CD4-positive, alpha-beta T cell (primary cell): ENCODE measurements around the gene RXFP2. TPM values are rescaled to one million over a fixed set of nuclear protein-coding genes. Genes with fewer than 3 reads are reported as not detected.
A peak's percentile ranks its signal among the peaks of the same experiment; 100 is the strongest.

Experiments used
- ATAC-seq: fragments of 200-7000 bp; cut with Tn5 transposase; one replicate; pipeline ENCODE4 v1.10.0; 2022; ENCODE audit warnings: mild to moderate bottlenecking; ENCODE audit not compliant: poor library complexity
- CTCF ChIA-PET: fragments of 350-600 bp; sonication (Branson Sonifier 250); formaldehyde crosslinking; loops from one replicate; lab custom pipeline; 2021; ENCODE audit warnings: antibody characterized with exemption, inconsistent platforms; lab: Charles Lee
- POLR2A ChIA-PET: fragments of 350-600 bp; sonication (Branson Sonifier 250); formaldehyde crosslinking; loops from one replicate; lab custom pipeline; 2021; ENCODE audit warnings: antibody characterized with exemption, inconsistent platforms; lab: Charles Lee
- DNase-seq, 14 experiments: peaks; one replicate each; pipeline ENCODE4 v3.0.0-alpha.2; 2013 to 2020; ENCODE audit warnings: mixed read lengths in 2 of 14
- H3K27ac ChIP-seq, 2 donors: one replicate each; pipeline versions ENCODE4 v1.5.1 to v1.7.0; 2013; ENCODE audit warnings: low read length in 2 of 2, low read depth in 1 of 2, mild to moderate bottlenecking in 1 of 2
- H3K27me3 ChIP-seq, 2 experiments: 1 replicate in 1 of 2; 2 replicates in 1 of 2; pipeline versions ENCODE4 v1.6.1 to v1.7.0; 2013; ENCODE audit warnings: low read length in 2 of 2, control low read depth in 1 of 2, mild to moderate bottlenecking in 1 of 2, moderate library complexity in 1 of 2; ENCODE audit not compliant: insufficient read depth in 2 of 2, control insufficient read depth in 1 of 2
- H3K36me3 ChIP-seq: one replicate; pipeline ENCODE4 v1.6.1; 2013; ENCODE audit warnings: low read length, control low read depth; ENCODE audit not compliant: insufficient read depth
- H3K4me1 ChIP-seq: one replicate; pipeline ENCODE4 v1.6.1; 2013; ENCODE audit warnings: low read length, control low read depth; ENCODE audit not compliant: insufficient read depth
- H3K4me3 ChIP-seq: one replicate; pipeline ENCODE4 v1.5.1; 2013; ENCODE audit warnings: mild to moderate bottlenecking, low read length, moderate library complexity
- H3K9me3 ChIP-seq, 2 experiments: 1 replicate in 1 of 2; 2 replicates in 1 of 2; pipeline versions ENCODE4 v1.6.1 to v1.7.0; 2013; ENCODE audit warnings: low read length in 2 of 2, mild to moderate bottlenecking in 2 of 2, control low read depth in 1 of 2, moderate library complexity in 1 of 2; ENCODE audit not compliant: control insufficient read depth in 1 of 2, insufficient read depth in 1 of 2
- H3K27ac Mint-ChIP-seq: one replicate; pipeline ENCODE4 v1.8.0; 2020; ENCODE audit warnings: mixed read lengths
- H3K27me3 Mint-ChIP-seq: one replicate; pipeline ENCODE4 v1.8.0; 2021; ENCODE audit warnings: mixed read lengths
- H3K36me3 Mint-ChIP-seq: one replicate; pipeline ENCODE4 v1.8.0; 2021; ENCODE audit warnings: low read depth, mixed read lengths
- H3K4me1 Mint-ChIP-seq: one replicate; pipeline ENCODE4 v1.8.0; 2021; ENCODE audit warnings: low read depth, mixed read lengths
- H3K4me3 Mint-ChIP-seq: one replicate; pipeline ENCODE4 v1.8.0; 2020; ENCODE audit warnings: mild to moderate bottlenecking, mixed read lengths
- H3K9me3 Mint-ChIP-seq: one replicate; pipeline ENCODE4 v1.8.0; 2020; ENCODE audit warnings: mixed read lengths
- intact Hi-C, 2 experiments: fragments of 100-400 bp; cut with DNase I in 1 of 2; cut with micrococcal nuclease in 1 of 2; formaldehyde crosslinking; loops; one replicate each; pipeline versions ENCODE4 v1.15.1 to v1.9.0; 2023 to 2025; cut with DNase I, micrococcal nuclease
- total RNA-seq, 174 experiments: library from RNA in 2 of 174; stranded (reverse) in 2 of 174; gene quantifications; one replicate each; pipeline ENCODE4 v1.2.3 and lab custom pipeline; 2021 to 2026
- TF ChIP-seq, protein P1 (sequence below): fragments of 200-600 bp; IDR thresholded peaks from one replicate; pipeline ENCODE4 v1.8.0; 2022; ENCODE audit warnings: antibody characterized with exemption, mild to moderate bottlenecking

The RXFP2 gene
- total RNA-seq, 2 experiments from 2014 or later, result not detected

DNA sequence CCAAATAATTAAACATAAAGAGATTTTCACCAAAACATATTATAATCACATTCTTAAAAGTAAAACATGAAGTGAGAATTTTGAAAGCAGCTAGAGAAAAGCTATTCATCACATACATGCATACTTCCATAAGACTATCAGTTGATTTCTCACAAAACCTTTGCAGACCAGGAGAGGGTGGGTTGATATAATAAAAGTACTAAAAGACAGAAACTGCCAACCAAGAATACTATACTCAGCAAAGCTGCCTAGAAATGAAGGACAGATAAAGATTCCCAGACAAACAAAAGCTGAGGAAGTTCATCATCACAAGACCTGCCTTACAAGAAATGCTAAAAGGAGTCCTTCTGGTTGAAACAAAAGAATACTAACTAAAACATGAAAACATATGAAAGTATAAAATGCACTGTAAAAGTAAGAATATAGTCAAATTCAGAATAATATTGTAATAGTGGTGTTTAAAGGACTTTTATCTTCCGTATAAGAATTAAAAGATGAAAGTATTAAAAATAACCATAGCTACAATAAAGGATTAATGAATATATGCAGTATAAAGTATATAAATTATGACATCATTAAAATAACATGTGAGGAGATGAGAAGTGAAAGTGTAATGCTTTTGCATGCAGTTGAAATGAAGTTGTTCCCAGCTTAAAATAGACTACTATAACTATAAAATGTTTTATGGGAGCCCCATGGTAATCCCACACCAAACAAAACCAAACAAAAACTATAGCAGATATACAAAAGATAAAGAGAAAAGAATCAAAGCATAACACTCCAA lies 76.2 kb downstream of the RXFP2 start:
- no peak overlapping the region for H3K4me3 ChIP-seq
- no peaks in the 10 kb centered on the region for H3K27me3 ChIP-seq
- Mint-ChIP-seq H3K9me3 (peaks cover 21% of the 10 kb centered on the region), H3K4me1 (no peaks in the 10 kb centered on the region), H3K27me3 (peaks cover 7% of the 10 kb centered on the region), H3K27ac (no peak overlapping the region), H3K4me3 (no peak overlapping the region), H3K36me3 (peaks cover 5% of the 10 kb centered on the region)
- no peaks in the 10 kb centered on the region for H3K36me3 ChIP-seq
- no peak overlapping the region for H3K27ac ChIP-seq
- TF ChIP-seq, protein P1, sequence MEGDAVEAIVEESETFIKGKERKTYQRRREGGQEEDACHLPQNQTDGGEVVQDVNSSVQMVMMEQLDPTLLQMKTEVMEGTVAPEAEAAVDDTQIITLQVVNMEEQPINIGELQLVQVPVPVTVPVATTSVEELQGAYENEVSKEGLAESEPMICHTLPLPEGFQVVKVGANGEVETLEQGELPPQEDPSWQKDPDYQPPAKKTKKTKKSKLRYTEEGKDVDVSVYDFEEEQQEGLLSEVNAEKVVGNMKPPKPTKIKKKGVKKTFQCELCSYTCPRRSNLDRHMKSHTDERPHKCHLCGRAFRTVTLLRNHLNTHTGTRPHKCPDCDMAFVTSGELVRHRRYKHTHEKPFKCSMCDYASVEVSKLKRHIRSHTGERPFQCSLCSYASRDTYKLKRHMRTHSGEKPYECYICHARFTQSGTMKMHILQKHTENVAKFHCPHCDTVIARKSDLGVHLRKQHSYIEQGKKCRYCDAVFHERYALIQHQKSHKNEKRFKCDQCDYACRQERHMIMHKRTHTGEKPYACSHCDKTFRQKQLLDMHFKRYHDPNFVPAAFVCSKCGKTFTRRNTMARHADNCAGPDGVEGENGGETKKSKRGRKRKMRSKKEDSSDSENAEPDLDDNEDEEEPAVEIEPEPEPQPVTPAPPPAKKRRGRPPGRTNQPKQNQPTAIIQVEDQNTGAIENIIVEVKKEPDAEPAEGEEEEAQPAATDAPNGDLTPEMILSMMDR, result no peak
- no peaks in the 10 kb centered on the region for H3K4me1 ChIP-seq
- peaks cover 9 to 30% of the 10 kb centered on the region in 2 experiments for H3K9me3 ChIP-seq
- intact Hi-C loops, result no loop called here
- ChIA-PET POLR2A (no interaction called here), CTCF (no interaction called here)
- DNase-seq (no peak), ATAC-seq (no peak)

DNA sequence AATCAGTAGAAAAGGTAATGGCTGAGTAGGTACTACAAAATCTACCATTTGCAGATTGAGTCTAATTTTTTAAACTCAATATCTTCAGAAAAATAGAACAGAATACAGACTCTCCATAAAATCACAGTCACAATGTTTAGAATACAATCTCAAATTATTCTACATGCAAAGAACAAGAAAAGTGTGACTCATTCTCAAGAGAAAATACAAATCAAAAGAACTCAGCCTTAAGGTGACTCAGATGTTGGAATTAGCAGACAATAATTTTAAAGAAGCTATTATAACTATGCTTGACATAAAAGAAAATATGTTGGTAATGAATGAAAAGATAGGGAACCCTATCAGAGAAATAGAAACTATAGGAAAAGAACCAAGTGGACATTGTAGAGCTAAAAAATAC lies 78.9 kb downstream of the RXFP2 start:
- intact Hi-C loops, result no loop called here
- TF ChIP-seq, protein P1, result no peak
- Histone ChIP-seq H3K36me3 (no peaks in the 10 kb centered on the region), H3K9me3 (peaks cover 5 to 24% of the 10 kb centered on the region in 2 experiments), H3K27ac (no peak overlapping the region), H3K4me1 (no peaks in the 10 kb centered on the region), H3K27me3 (no peaks in the 10 kb centered on the region), H3K4me3 (no peak overlapping the region)
- POLR2A ChIA-PET, result no interaction called here
- CTCF ChIA-PET, result no interaction called here
- no peak for DNase-seq
- H3K9me3 Mint-ChIP-seq, result peaks cover 15% of the 10 kb centered on the region
- no peak for ATAC-seq
- H3K36me3 Mint-ChIP-seq, result peaks cover 5% of the 10 kb centered on the region
- H3K27me3 Mint-ChIP-seq, result no peaks in the 10 kb centered on the region
- H3K4me3 Mint-ChIP-seq, result no peak overlapping the region
- H3K27ac Mint-ChIP-seq, result no peak overlapping the region
- no peaks in the 10 kb centered on the region for H3K4me1 Mint-ChIP-seq

DNA sequence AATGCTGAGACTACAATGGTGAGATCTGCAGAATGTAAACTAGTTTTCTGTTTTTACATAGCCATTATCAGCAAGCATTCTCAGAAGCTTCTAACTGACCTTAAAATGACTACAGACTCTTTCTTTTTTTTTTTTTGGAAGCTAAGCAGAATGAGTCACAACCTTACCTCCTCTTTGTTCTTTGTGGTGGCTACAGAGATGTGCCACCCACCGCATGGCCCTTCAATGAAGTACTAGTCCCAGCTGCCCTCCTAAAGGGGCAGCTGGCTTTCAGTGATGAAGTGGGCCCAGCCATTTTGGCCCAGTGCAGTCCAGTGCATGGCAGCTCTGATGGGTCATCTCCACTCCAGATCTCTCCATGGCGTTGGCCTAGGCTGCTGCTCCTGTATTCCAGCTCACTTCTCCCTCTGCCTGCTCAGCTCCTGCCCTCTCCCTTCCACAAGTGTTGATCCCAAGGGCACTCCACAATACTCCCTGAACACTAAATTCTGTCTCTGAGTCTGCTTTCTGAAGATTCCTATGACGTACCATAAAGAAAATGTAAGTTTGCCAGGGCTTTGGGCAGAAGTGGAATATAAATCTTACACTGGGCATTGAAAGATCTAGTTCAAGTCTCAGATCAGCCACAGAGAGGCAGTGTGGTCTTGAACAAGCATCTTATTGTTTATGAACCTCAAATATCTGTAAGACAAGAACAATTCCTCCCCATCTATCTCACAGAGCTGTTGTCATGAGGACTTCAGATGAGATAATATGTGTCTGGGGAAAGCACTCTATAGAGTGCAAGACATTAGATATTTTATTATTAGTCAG lies 85.6 kb downstream of the RXFP2 start:
- no peak overlapping the region for H3K4me3 ChIP-seq
- no peaks in the 10 kb centered on the region for H3K27me3 Mint-ChIP-seq
- ChIA-PET CTCF (interaction anchor here (0.5 to 1.5 kb wide), 3 partner anchors 18 to 1197 kb away, joined by 3 to 4 read pairs (median 4); no protein-coding TSS in a partner anchor), POLR2A (interaction anchor here (0.6 kb wide), 1 partner anchor 212 kb away, joined by 3 read pairs; no protein-coding TSS in a partner anchor)
- no peaks in the 10 kb centered on the region for H3K27me3 ChIP-seq
- no peaks in the 10 kb centered on the region for H3K9me3 ChIP-seq
- TF ChIP-seq, protein P1, result peak; percentile 17
- no peak overlapping the region for H3K27ac Mint-ChIP-seq
- no peak overlapping the region for H3K27ac ChIP-seq
- ATAC-seq (peak; percentile 26), DNase-seq (peak in 3 of 14 experiments; percentile 34 to 49 (median 38))
- H3K4me3 Mint-ChIP-seq, result no peak overlapping the region
- H3K36me3 Mint-ChIP-seq, result no peaks in the 10 kb centered on the region
- intact Hi-C loops, result no loop called here
- no peaks in the 10 kb centered on the region for H3K36me3 ChIP-seq
- H3K4me1 ChIP-seq, result peaks cover 4% of the 10 kb centered on the region
- no peaks in the 10 kb centered on the region for H3K9me3 Mint-ChIP-seq
- peaks cover 7% of the 10 kb centered on the region for H3K4me1 Mint-ChIP-seq
